HEK293 (cell line): Measurements from ENCODE around the gene CA6.

Source experiments
- CTCF ChIA-PET: fragments of 350-600 bp; formaldehyde crosslinking; extraction: SDS; loops from one replicate; lab custom pipeline; 2021; ENCODE audit warnings: antibody characterized with exemption; lab: Yijun Ruan, JAX
- POLR2A ChIA-PET: fragments of 300-600 bp; formaldehyde crosslinking; extraction: SDS; loops from one replicate; lab custom pipeline; 2020; ENCODE audit warnings: antibody characterized with exemption, inconsistent platforms; lab: Yijun Ruan, JAX
- H3K27ac ChIP-seq: fragments of 200-500 bp; sonication (Bioruptor generic); 2 replicates; pipeline ENCODE4 v1.5.1; 2014; ENCODE audit warnings: low read depth, low read length, control low read depth, inconsistent platforms; ENCODE audit errors: extremely low read depth
- H3K36me3 ChIP-seq, 2 experiments: fragments of 200-500 bp in 1 of 2; sonication (Bioruptor generic) in 1 of 2; 1 replicate in 1 of 2; 2 replicates in 1 of 2; pipeline ENCODE4 v1.5.1; 2014 to 2017; ENCODE audit warnings: inconsistent platforms in 2 of 2, low read length in 2 of 2; ENCODE audit not compliant: control insufficient read depth in 2 of 2, insufficient read depth in 1 of 2
- H3K4me1 ChIP-seq: fragments of 200-500 bp; sonication (Bioruptor generic); 2 replicates; pipeline ENCODE4 v1.5.1; 2014; ENCODE audit warnings: mild to moderate bottlenecking, low read length, inconsistent platforms; ENCODE audit not compliant: control insufficient read depth, insufficient read depth
- H3K4me3 ChIP-seq: 2 replicates; pipeline ENCODE4 v1.5.1; 2011; ENCODE audit warnings: low read depth, mild to moderate bottlenecking, control low read depth, low read length, moderate library complexity
- H3K9me3 ChIP-seq: fragments of 200-500 bp; sonication (Bioruptor generic); 2 replicates; pipeline ENCODE4 v1.5.1; 2014; ENCODE audit warnings: low read depth, low read length, inconsistent platforms; ENCODE audit not compliant: control insufficient read depth, insufficient read depth
- GLI2 ChIP-seq: fragments of 450-650 bp; formaldehyde crosslinking; IDR thresholded peaks from 2 replicates; pipeline ENCODE4; 2017; ENCODE audit warnings: missing biosample characterization, missing genetic modification characterization, low read depth, borderline replicate concordance
- MZF1 ChIP-seq: fragments of 450-650 bp; formaldehyde crosslinking; IDR thresholded peaks from 2 replicates; pipeline ENCODE4 v1.5.1; 2017; ENCODE audit warnings: missing biosample characterization, missing genetic modification characterization, borderline replicate concordance
- REPIN1 ChIP-seq: fragments of 450-650 bp; formaldehyde crosslinking; IDR thresholded peaks from 2 replicates; pipeline ENCODE4 v1.5.1; 2017; ENCODE audit warnings: missing biosample characterization, missing genetic modification characterization, low read depth
- SETDB1 ChIP-seq: IDR thresholded peaks from one replicate; pipeline ENCODE4 v1.6.1; 2017; ENCODE audit warnings: mild to moderate bottlenecking, low read length, moderate library complexity, mixed read lengths; ENCODE audit not compliant: insufficient read length
- ZBTB17 ChIP-seq: fragments of 450-650 bp; formaldehyde crosslinking; IDR thresholded peaks from 2 replicates; pipeline ENCODE4 v1.5.1; 2016; ENCODE audit warnings: missing biosample characterization, missing genetic modification characterization
- ZBTB20 ChIP-seq: fragments of 450-650 bp; formaldehyde crosslinking; IDR thresholded peaks from 2 replicates; pipeline ENCODE4 v1.5.1; 2016; ENCODE audit warnings: missing biosample characterization, missing genetic modification characterization
- ZBTB6 ChIP-seq: fragments of 450-650 bp; formaldehyde crosslinking; IDR thresholded peaks from 2 replicates; pipeline ENCODE4 v1.5.1; 2017; ENCODE audit warnings: missing biosample characterization, missing genetic modification characterization
- ZBTB8A ChIP-seq: fragments of 450-650 bp; formaldehyde crosslinking; IDR thresholded peaks from 2 replicates; pipeline ENCODE4 v1.5.1; 2016; ENCODE audit warnings: missing biosample characterization, missing genetic modification characterization
- ZFHX2 ChIP-seq: fragments of 450-650 bp; formaldehyde crosslinking; conservative IDR thresholded peaks from 2 replicates; pipeline ENCODE4 v1.5.1; 2016; ENCODE audit warnings: missing biosample characterization, missing genetic modification characterization
- ZIC2 ChIP-seq: fragments of 450-650 bp; formaldehyde crosslinking; IDR thresholded peaks from 2 replicates; pipeline ENCODE4 v1.5.1; 2016; ENCODE audit warnings: missing biosample characterization, missing genetic modification characterization
- ZNF114 ChIP-seq: fragments of 450-650 bp; formaldehyde crosslinking; IDR thresholded peaks from 2 replicates; pipeline ENCODE4 v1.5.0; 2017; ENCODE audit warnings: missing biosample characterization, missing genetic modification characterization
- ZNF121 ChIP-seq: fragments of 450-650 bp; formaldehyde crosslinking; IDR thresholded peaks from 2 replicates; pipeline ENCODE4 v1.5.1; 2016; ENCODE audit warnings: missing biosample characterization, missing genetic modification characterization
- ZNF138 ChIP-seq: fragments of 450-650 bp; formaldehyde crosslinking; IDR thresholded peaks from 2 replicates; pipeline ENCODE4 v1.5.1; 2016; ENCODE audit warnings: missing biosample characterization, missing genetic modification characterization, borderline replicate concordance
- ZNF354C ChIP-seq: fragments of 450-650 bp; formaldehyde crosslinking; IDR thresholded peaks from 2 replicates; pipeline ENCODE4 v1.5.1; 2016; ENCODE audit warnings: missing biosample characterization, missing genetic modification characterization, low read depth, borderline replicate concordance
- ZNF423 ChIP-seq: fragments of 450-650 bp; formaldehyde crosslinking; IDR thresholded peaks from 2 replicates; pipeline ENCODE4 v1.5.1; 2016; ENCODE audit warnings: missing biosample characterization, missing genetic modification characterization
- ZNF518A ChIP-seq: fragments of 450-650 bp; formaldehyde crosslinking; conservative IDR thresholded peaks from 2 replicates; pipeline ENCODE4 v1.5.1; 2016; ENCODE audit warnings: low read depth, missing biosample characterization, missing genetic modification characterization
- ZNF521 ChIP-seq: fragments of 450-650 bp; formaldehyde crosslinking; IDR thresholded peaks from 2 replicates; pipeline ENCODE4 v1.5.1; 2017; ENCODE audit warnings: missing biosample characterization, mild to moderate bottlenecking, missing genetic modification characterization
- ZNF560 ChIP-seq: fragments of 450-650 bp; formaldehyde crosslinking; IDR thresholded peaks from 2 replicates; pipeline ENCODE4 v1.5.1; 2017; ENCODE audit warnings: missing biosample characterization, missing genetic modification characterization, borderline replicate concordance
- ZNF600 ChIP-seq: fragments of 450-650 bp; formaldehyde crosslinking; IDR thresholded peaks from 2 replicates; pipeline ENCODE4 v1.5.1; 2016; ENCODE audit warnings: missing biosample characterization, missing genetic modification characterization
- ZNF776 ChIP-seq: fragments of 450-650 bp; formaldehyde crosslinking; IDR thresholded peaks from 2 replicates; pipeline ENCODE4 v1.5.0; 2017; ENCODE audit warnings: missing biosample characterization, missing genetic modification characterization, borderline replicate concordance

Gene CA6

GRCh38 chr1:8939362-8939995, 6.2 kb upstream of the CA6 start:
- no peaks in the 10 kb centered on the region for H3K36me3 ChIP-seq
- TF ChIP-seq SETDB1 = peak; percentile 76
- no peak for TF ChIP-seq ZNF560 (tag by site-specific recombination)
- ChIA-PET CTCF (interaction anchor here (0.7 to 1.7 kb wide), 3 partner anchors 22 to 809 kb away, joined by 3 to 7 read pairs (median 4); no protein-coding TSS in a partner anchor), POLR2A (interaction anchor here (0.7 kb wide), 1 partner anchor 29 kb away, joined by 3 read pairs; no protein-coding TSS in a partner anchor)
- H3K4me3 ChIP-seq = no peak overlapping the region
- H3K27ac ChIP-seq = no peak overlapping the region
- H3K9me3 ChIP-seq = no peaks in the 10 kb centered on the region
- H3K4me1 ChIP-seq = no peaks in the 10 kb centered on the region

- H3K4me3 ChIP-seq = no peak overlapping the region
- H3K27ac ChIP-seq = no peak overlapping the region
- H3K36me3 ChIP-seq = no peaks in the 10 kb centered on the region
- POLR2A ChIA-PET = no interaction called here
- peak; percentile 23 for TF ChIP-seq ZFHX2 (tag by site-specific recombination)
- TF ChIP-seq GLI2 = no peak
- no peak for TF ChIP-seq ZNF776
- TF ChIP-seq ZNF600 = peak; percentile 32; the same call in 1 of the 2 replicates
- H3K9me3 ChIP-seq = no peaks in the 10 kb centered on the region
- CTCF ChIA-PET = interaction anchor here (0.6 to 2.0 kb wide), 6 partner anchors 21 to 93 kb away, joined by 3 to 8 read pairs (median 3); no protein-coding TSS in a partner anchor
- H3K4me1 ChIP-seq = no peaks in the 10 kb centered on the region
Measured at GRCh38 chr1:8941906-8942305, 3.8 kb upstream of the CA6 start.

GRCh38 chr1:8943498-8944405, 1.9 kb upstream of the CA6 start:
- Histone ChIP-seq H3K9me3 (no peaks in the 10 kb centered on the region), H3K36me3 (no peaks in the 10 kb centered on the region), H3K27ac (no peak overlapping the region), H3K4me1 (no peaks in the 10 kb centered on the region), H3K4me3 (no peak overlapping the region)
- ChIA-PET POLR2A (no interaction called here), CTCF (interaction anchor here (1.0 to 2.0 kb wide), 4 partner anchors 19 to 81 kb away, joined by 3 to 8 read pairs (median 4); no protein-coding TSS in a partner anchor)
- TF ChIP-seq ZIC2 (tag by site-specific recombination) = 0 out of 2 replicates have a peak, but pooled peaks have one; percentile 16
- TF ChIP-seq ZBTB6 (tag by site-specific recombination) = no peak
- TF ChIP-seq MZF1 (tag by site-specific recombination) = peak; percentile 28; the same call in 1 of the 2 replicates
- TF ChIP-seq ZNF518A (tag by site-specific recombination) = no peak
- no peak for TF ChIP-seq ZNF138 (tag by site-specific recombination)
- TF ChIP-seq ZNF121 (tag by site-specific recombination) = no peak
- TF ChIP-seq ZBTB20 (tag by site-specific recombination) = peak; percentile 67
- no peak for TF ChIP-seq ZNF423 (tag by site-specific recombination)
- TF ChIP-seq ZNF521 = no peak
- no peak for TF ChIP-seq ZNF354C
- 0 out of 2 replicates have a peak, but pooled peaks have one; percentile 14 for TF ChIP-seq ZBTB8A (tag by site-specific recombination)
- TF ChIP-seq ZNF114 (tag by site-specific recombination) = no peak
- no peak for TF ChIP-seq ZBTB17 (tag by site-specific recombination)
- TF ChIP-seq REPIN1 (tag by site-specific recombination) = no peak
